KOPT-K1 (cell line): ENCODE results near the gene TRAFD1.
A peak's percentile ranks its signal among the peaks of the same experiment; 100 is the strongest.
"Not testable (repeated sequence)": the region's sequence is repeated elsewhere in the genome, so short reads cannot be mapped to it uniquely, and the experiment has no call there.

Source experiments
- H3K27ac ChIP-seq: fragments of 200-600 bp; sonication (generic); 2 replicates; pipeline ENCODE4 v1.5.1; 2016; ENCODE audit warnings: antibody characterized with exemption, mild to moderate bottlenecking, low read depth, low read length; ENCODE audit not compliant: poor library complexity, severe bottlenecking
- H3K36me3 ChIP-seq: fragments of 200-600 bp; sonication (generic); 2 replicates; pipeline ENCODE4 v1.5.1; 2017; ENCODE audit warnings: antibody characterized with exemption, mild to moderate bottlenecking, low read length, moderate library complexity; ENCODE audit not compliant: insufficient read depth
- H3K9me3 ChIP-seq: fragments of 200-600 bp; sonication (generic); 2 replicates; pipeline ENCODE4 v1.5.1; 2017; ENCODE audit warnings: antibody characterized with exemption, low read length, mild to moderate bottlenecking; ENCODE audit not compliant: insufficient read depth, poor library complexity, severe bottlenecking

TRAFD1 gene, protein sequence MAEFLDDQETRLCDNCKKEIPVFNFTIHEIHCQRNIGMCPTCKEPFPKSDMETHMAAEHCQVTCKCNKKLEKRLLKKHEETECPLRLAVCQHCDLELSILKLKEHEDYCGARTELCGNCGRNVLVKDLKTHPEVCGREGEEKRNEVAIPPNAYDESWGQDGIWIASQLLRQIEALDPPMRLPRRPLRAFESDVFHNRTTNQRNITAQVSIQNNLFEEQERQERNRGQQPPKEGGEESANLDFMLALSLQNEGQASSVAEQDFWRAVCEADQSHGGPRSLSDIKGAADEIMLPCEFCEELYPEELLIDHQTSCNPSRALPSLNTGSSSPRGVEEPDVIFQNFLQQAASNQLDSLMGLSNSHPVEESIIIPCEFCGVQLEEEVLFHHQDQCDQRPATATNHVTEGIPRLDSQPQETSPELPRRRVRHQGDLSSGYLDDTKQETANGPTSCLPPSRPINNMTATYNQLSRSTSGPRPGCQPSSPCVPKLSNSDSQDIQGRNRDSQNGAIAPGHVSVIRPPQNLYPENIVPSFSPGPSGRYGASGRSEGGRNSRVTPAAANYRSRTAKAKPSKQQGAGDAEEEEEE

DNA sequence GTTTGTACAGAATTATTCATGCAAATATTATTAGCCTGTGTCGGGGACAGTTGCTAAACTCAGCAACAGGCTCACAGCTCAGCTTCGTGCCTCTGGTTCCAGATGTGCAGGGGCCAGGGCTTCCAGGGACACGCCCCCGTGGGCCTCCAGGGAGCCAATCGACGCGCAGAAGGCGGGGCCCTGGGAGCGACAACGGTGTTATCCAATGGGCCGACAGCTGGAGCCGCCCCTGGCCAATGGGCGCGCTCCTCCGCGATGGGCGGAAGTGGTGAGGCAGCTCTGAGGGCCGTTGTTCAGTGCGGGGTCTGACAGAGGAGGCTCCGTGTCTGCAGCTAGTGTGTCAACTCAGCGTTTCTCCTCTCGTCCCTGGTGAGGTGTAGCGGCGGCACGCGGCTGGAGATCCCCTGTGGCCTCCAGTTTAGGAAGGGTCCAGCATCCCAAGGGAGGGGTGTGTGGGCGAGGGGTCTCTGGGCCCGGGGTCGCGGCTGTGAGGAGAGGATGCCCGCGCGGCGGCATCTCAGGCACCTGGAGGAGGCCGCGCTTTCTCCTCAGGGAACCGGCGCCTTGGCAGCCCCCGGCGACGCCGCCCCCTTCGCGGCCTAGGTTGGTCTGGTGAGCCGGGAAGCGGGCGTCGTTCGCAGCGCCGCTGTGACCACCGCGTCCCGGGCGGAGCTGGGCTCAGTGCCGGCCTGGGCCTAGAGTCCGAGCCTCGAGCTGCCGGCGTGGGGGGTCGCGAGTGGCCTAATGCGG, at the start of gene TRAFD1:
Gene TRAFD1 (plus strand): TSS at position 311 of the 750 bp plus-strand sequence. CDS start 4,963 bp downstream, outside the sequence.
- no peaks in the 10 kb centered on the region for H3K36me3 ChIP-seq
- peak within 1 kb of the TSS; percentile 81 for H3K27ac ChIP-seq
- no peaks in the 10 kb centered on the region for H3K9me3 ChIP-seq

DNA sequence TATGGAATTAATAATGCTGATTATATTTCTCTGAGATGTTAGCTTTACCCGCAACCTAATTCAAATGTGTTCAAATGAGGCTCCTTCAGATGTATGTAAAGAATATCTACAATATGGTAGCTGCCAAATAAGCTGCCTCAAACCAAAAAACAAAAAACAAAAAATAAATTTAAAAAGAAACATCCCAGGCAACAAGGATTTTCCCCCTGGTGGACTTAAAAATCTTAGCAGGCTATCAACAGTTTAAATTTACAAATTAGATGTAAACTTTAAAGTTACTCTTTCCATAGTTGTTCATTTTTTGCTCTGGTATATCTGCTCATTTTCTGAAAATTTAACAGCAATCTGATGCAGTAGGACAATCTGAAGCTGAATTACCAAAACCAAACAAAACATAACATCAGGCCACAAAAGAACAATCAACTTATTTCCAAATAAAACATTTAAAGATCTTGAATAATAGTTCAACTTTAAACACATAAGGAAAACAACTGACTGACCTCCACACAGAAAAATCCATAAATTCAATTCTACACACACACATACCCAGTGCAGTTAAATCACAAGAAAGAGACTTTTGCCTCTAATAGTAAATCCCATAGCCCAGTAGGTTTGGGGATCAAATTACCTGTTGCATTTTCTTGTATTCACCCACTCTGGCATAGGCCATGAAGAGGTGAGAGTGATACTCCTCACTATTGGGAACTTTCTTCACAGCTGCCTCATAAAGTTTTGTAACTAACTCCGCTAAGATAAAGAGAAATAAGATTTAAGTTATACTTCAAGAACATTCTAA, 38.1 kb upstream of the TRAFD1 start:
- Histone ChIP-seq H3K27ac (no peak overlapping the region), H3K36me3 (peaks cover 96% of the 10 kb centered on the region), H3K9me3 (no peaks in the 10 kb centered on the region)

DNA sequence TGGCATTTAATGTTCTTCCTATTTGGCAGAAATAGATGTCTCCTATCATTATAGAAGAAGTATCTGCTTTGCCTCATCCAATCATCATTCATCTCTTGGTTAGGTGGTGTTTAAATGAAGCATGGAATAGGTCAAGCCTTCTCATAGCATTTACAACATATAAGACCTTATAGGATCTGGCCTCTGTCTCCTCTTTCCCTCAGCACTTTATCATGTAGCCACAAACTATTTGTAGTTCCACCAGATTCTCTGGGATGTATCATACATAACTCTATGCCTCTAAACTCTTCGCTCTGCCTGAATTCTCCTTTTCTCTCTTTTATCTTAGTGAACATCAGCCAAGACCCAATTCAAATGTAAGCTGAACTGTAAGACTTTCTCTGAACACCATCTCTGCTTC, 37.5 kb upstream of the TRAFD1 start:
- Histone ChIP-seq H3K36me3 (peaks cover 96% of the 10 kb centered on the region), H3K27ac (no peak overlapping the region), H3K9me3 (no peaks in the 10 kb centered on the region)

DNA sequence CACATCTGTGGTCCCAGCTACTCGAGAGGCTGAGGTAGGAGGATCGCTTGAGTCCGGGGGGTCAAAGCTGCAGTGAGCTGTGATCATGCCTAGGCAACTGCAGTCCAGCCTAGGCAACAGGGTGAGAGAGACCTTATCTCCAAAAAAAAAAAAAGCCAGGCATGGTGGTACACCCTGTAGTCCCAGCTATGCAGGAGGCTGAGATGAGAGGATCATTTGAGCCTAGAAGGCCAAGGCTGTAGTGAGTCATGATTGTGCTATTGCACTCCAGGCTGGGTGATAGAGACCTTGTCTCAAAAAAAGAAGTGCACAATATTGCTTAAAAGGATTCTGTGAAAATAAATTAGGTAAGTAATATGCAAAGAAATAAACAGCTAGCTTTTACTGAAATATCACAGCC, 33.8 kb upstream of the TRAFD1 start:
- peaks cover 98% of the 10 kb centered on the region for H3K36me3 ChIP-seq
- no peak overlapping the region for H3K27ac ChIP-seq
- no peaks in the 10 kb centered on the region for H3K9me3 ChIP-seq

DNA sequence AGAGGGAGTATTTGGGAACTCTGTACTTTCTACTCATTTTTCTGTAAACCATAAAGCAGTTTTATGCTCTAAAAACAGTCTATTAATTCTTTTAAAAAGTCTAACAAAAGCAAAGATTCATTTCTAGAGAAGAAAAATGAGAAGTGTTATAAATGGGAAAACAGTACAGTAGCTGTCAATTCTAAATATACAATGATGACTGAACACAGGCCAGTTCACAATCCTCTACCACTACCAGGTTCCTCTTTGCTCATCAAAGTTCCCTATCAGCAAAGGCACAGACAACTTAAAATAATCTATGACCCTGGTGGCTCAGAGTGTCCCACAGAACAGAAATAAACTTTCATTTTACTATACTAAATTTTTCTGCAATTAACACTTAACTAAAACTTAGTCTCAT, 29.3 kb upstream of the TRAFD1 start:
- H3K27ac ChIP-seq = no peak overlapping the region
- H3K36me3 ChIP-seq = peaks cover 96% of the 10 kb centered on the region
- no peaks in the 10 kb centered on the region for H3K9me3 ChIP-seq

DNA sequence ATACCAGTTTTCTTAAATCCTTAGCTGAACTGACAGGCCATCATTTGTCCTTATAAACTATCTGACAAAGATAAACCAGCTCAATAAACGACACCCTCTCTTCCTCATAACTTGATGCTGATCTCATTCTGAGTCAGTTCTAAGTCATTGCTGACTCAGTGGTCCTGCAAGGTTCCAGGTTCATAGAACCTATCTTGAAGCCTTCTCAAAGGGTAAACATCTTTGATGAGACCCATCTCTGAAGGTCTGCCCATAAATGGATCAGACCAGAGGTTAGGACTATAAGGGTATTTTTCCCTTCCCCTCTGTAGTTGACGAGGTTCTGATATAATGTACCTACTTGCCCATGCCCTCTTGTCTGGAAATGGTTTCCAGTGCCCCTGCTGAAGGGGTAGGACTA, 28.7 kb upstream of the TRAFD1 start:
- Histone ChIP-seq H3K36me3 (peaks cover 96% of the 10 kb centered on the region), H3K9me3 (no peaks in the 10 kb centered on the region)

DNA sequence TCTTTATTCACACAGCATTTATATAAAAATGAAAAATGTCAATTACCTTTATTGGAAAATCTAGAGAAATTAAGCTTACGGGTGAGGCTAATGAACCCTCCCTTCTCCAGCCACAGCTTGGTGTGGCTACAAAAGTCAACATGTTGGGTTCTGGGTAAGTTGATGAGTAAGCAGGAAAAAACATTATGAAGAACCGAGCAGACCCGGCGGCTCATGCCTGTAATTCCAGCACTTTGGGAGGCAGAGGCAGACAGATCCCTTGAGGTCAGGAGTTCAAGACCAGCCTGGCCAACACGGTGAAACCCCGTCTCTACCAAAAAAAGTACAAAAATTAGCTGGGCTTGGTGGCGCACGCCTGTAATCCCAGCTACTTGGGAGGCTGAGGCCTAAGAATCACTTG, 27.7 kb upstream of the TRAFD1 start:
- Histone ChIP-seq H3K9me3 (no peaks in the 10 kb centered on the region), H3K27ac (no peak overlapping the region), H3K36me3 (peaks cover 95% of the 10 kb centered on the region)

More for the DNA sequence above, 28.7 kb upstream of the TRAFD1 start:
- H3K27ac ChIP-seq = no peak overlapping the region

DNA sequence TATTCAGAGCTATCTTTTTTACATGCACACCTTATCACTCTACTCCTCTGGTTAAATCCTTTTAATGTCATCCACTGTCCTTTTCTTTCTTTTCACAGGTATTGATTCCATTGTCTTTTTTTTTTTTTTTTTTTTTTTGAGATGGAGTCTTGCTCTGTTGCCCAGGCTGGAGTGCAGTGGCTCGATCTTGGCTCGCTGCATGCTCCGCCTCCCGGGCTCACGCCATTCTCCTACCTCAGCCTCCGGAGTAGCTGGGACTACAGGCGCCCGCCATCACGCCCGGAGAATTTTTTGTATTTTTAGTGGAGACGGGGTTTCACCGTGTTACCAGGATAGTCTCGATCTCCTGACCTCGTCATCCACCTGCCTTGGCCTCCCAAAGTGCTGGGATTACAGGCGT, 24.9 kb upstream of the TRAFD1 start:
- peaks cover 91% of the 10 kb centered on the region for H3K36me3 ChIP-seq
- H3K9me3 ChIP-seq, H3K27ac ChIP-seq: not testable (repeated sequence)

DNA sequence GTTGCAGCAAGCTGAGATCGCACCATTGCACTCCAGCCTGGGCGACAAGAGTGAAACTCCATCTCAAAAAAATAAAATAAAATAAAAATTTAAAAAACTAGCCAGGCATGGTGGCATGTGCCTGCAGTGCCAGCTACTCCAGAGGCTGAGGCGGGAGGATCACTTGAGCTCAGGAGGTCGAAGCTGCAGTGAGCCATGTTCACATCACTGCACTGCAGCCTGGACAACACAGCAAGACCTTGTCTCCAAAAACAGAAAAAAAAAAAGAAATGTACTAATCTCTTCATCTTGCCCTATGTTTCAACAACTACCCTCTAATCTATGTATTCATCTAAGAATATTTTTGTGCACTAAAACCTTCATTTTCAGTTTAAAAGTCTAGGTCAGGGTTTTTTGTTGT, 23.2 kb upstream of the TRAFD1 start:
- Histone ChIP-seq H3K36me3 (peaks cover 86% of the 10 kb centered on the region), H3K9me3 (no peaks in the 10 kb centered on the region), H3K27ac (no peak overlapping the region)

DNA sequence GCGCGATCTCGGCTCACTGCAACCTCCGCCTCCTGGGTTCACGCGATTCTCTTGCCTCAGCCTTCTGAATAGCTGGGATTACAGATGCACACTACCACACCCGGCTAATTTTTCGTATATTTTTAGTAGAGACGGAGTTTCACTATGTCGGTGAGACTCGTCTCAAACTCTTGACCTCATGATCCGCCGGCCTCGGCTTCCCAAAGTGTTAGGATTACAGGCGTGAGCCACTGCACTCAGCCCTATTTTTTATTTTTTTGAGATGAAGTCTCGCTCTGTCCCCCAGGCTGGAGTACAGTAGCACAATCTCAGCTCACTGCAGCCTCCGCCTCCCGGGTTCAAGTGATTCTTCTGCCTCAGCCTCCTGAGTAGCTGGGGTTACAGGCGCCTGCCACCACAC, 22.6 kb upstream of the TRAFD1 start:
- not testable (repeated sequence) for H3K27ac ChIP-seq, H3K9me3 ChIP-seq
- peaks cover 80% of the 10 kb centered on the region for H3K36me3 ChIP-seq

DNA sequence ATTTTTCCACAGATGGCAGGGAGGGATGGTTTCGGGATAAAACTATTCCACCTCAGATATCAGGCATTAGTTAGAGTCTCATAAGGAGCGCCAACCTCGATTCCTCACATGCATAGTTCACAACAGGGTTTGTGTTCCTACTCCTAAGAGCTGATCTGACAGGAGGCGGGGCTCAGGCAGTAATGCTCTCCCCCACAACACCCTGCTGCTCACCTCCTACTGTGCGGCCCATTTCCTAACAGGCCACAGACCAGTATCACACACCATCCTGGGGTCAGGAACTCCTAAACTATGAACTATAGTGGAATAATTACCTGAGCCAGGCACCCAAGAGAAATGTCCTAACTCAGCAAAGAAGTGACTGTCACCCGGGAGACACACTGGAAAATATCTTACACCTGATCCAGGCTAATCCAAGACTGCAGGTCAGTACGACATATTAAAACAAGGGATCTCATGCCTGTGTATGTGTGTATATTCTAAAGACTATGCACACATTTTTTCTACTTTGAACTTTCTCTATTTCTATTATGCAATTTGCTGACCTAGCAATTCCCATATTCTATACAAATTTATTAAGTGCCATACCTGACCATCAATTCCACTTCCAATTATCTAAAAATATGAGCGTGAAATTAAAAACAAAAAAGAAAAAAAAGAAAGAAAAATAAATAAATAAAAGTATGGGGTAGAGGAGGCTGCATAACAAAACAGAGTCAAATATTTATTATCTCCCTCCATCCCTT, 21.4 kb upstream of the TRAFD1 start:
- H3K9me3 ChIP-seq = no peaks in the 10 kb centered on the region
- peaks cover 68% of the 10 kb centered on the region for H3K36me3 ChIP-seq
- H3K27ac ChIP-seq = no peak overlapping the region

DNA sequence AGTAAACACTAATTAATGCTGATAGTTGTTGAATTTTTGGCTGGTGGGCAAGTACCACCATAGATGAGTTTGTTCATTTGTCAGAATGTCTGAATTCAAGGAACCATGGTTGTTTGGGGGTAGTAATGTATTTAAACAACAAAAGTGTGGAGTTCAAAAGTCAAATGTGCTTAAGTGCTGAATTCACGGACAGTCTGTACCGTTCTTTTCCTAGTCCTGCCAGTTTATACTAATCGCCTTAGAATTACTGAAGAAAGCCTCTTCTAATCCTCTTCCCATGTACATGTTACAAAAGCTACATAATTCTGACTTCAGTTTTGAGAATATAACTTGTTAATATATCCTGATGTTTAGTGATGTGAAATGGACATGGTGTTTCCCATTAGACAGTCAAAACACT, 19.5 kb upstream of the TRAFD1 start:
- Histone ChIP-seq H3K27ac (no peak overlapping the region), H3K36me3 (peaks cover 50% of the 10 kb centered on the region), H3K9me3 (no peaks in the 10 kb centered on the region)

DNA sequence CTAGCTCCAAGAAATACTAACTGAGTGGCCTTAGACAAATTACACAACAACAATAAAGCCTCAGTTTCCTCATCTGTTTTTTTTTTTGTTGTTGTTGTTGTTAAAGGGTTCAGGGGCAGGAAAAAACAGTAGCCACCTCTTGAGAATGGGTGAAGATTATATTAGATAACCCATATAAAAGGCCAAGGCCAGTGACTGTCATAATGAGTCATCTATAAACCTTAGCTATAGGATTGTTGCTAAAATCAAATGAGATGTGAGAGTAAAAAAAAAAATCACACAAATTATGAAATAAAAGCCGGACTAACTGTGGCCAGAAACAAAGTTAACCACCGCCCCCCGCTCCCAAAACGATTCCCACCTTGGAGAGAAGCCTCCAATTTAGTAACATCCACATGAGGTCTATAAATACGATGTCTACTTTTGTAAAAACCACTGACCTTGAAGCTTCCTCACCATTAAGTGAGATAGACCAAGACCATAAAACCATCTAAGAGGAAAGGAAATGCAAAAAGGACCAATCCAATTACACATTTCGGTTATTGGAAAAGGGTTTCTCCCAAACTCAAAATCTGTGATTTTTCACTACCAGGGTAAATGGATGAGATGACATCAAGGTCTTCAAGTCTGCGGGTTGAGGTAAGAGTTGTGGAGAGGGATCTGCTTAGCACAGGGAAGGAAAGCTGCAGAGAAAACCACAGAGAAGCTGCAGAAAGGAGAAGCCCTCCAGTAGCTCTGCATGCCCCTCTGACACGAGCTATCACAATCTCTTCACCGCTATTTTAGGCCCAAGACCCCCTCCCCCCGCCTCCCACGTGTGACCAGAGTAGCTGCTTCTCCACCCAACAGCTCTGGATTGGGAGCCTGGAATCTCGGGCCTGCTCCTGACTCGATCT, 17.8 kb upstream of the TRAFD1 start:
- peak overlapping the region; percentile 94 for H3K27ac ChIP-seq
- H3K9me3 ChIP-seq = no peaks in the 10 kb centered on the region
- peaks cover 34% of the 10 kb centered on the region for H3K36me3 ChIP-seq
